Keratinocyte (primary cell): ENCODE data around the gene BABAM2.

Experiments used
- EZH2 ChIP-seq: IDR thresholded peaks from one replicate; pipeline ENCODE4 v1.6.1; 2012; ENCODE audit warnings: inconsistent platforms, mild to moderate bottlenecking, low read length, moderate library complexity
- TF ChIP-seq, protein P1 (sequence below), 3 experiments: IDR thresholded peaks in 1 of 3; conservative IDR thresholded peaks in 1 of 3; optimal IDR thresholded peaks in 1 of 3; 2 replicates in 2 of 3; 3 replicates in 1 of 3; pipeline versions ENCODE3 to v1.5.1; 2011; ENCODE audit warnings: low read length in 3 of 3, mild to moderate bottlenecking in 3 of 3, moderate library complexity in 2 of 3, control low read depth in 1 of 3, inconsistent platforms in 1 of 3; ENCODE audit not compliant: insufficient read depth in 2 of 3; ENCODE audit errors: extremely low read depth in 1 of 3

DNA sequence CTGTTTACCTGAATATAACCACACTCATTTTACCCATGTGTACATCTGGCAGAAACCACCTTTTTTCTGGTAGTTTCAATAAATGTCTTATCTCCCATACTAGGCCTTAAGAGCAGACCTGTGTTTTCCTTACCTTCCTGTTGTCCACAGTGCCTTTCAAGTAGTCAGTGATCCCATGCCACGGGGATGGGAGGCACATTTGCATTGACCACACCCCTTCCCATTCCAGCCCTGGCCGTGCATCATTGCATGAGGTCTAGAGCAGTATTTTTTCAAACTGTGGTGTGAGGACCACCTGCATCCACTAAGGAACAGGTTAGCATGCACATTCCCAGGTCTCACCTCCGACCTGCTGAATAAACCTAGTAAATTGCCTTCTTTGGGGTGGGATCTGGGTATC lies 337.0 kb downstream of the BABAM2 start:
- TF ChIP-seq, protein P1, sequence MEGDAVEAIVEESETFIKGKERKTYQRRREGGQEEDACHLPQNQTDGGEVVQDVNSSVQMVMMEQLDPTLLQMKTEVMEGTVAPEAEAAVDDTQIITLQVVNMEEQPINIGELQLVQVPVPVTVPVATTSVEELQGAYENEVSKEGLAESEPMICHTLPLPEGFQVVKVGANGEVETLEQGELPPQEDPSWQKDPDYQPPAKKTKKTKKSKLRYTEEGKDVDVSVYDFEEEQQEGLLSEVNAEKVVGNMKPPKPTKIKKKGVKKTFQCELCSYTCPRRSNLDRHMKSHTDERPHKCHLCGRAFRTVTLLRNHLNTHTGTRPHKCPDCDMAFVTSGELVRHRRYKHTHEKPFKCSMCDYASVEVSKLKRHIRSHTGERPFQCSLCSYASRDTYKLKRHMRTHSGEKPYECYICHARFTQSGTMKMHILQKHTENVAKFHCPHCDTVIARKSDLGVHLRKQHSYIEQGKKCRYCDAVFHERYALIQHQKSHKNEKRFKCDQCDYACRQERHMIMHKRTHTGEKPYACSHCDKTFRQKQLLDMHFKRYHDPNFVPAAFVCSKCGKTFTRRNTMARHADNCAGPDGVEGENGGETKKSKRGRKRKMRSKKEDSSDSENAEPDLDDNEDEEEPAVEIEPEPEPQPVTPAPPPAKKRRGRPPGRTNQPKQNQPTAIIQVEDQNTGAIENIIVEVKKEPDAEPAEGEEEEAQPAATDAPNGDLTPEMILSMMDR (optimal IDR thresholded peaks at IDR 0.05 in 1 of 3, IDR thresholded peaks at IDR 0.05 in 1 of 3, conservative IDR thresholded peaks at IDR 0.05 in 1 of 3; ENCODE audit: extremely low read depth in 1 of 3, insufficient read depth in 2 of 3, low read length in 3 of 3): no peak
- no peak for TF ChIP-seq EZH2
